Measurements from ENCODE around the gene TXNRD3. TPM values are rescaled to one million over a fixed set of nuclear protein-coding genes. Genes with fewer than 3 reads are reported as not detected.

TXNRD3 gene
- total RNA-seq = 10 to 100 TPM; 18.9 to 19.0 TPM
- 1 to 10 TPM; 7.4 to 7.6 TPM for polyA plus RNA-seq (ENCODE audit: insufficient read length in 2 of 2)
- long read RNA-seq, donor 1, partial matches to known transcripts = 143 of 148 reads
- long read RNA-seq, donor 1, other reads (novel, unspliced or antisense) = 5 of 148 reads
- long read RNA-seq, donor 2, partial matches to known transcripts = 0 of 2 reads
- long read RNA-seq, donor 2, other reads (novel, unspliced or antisense) = 0 of 2 reads
- long read RNA-seq, donor 3 = 0 reads
- long read RNA-seq, donor 4, partial matches to known transcripts = 85 of 90 reads
- long read RNA-seq, donor 4, other reads (novel, unspliced or antisense) = 0 of 90 reads

- H3K9me3 ChIP-seq (ENCODE audit: control insufficient read depth, insufficient read depth, low read length) = no peaks in the 10 kb centered on the region
- peaks cover 5% of the 10 kb centered on the region for H3K4me1 ChIP-seq (ENCODE audit: control insufficient read depth, insufficient read depth, low read length)
- peak in 5 of 6 donors; percentile 52 to 94 (median 67) for DNase-seq (ENCODE audit: low read depth in 4 of 6, low spot score in 6 of 6)
- H3K27ac ChIP-seq (ENCODE audit: low read depth, low read length) = no peak within 1 kb of the TSS
- H3K4me3 ChIP-seq (ENCODE audit: low read depth, low read length) = peak within 1 kb of the TSS; percentile 39
- WGBS (ENCODE audit: insufficient coverage) = under 1% methylated on average over 99 of the region's 102 CpGs
- H3K36me3 ChIP-seq (ENCODE audit: control insufficient read depth, insufficient read depth, low read length) = no peaks in the 10 kb centered on the region
- H3K27me3 ChIP-seq (ENCODE audit: control insufficient read depth, insufficient read depth, low read length) = no peaks in the 10 kb centered on the region
Observed at GRCh38 chr3:126654571-126655383, at the start of gene TXNRD3. TSS of gene TXNRD3 (minus strand) at chr3:126655124.

DNA sequence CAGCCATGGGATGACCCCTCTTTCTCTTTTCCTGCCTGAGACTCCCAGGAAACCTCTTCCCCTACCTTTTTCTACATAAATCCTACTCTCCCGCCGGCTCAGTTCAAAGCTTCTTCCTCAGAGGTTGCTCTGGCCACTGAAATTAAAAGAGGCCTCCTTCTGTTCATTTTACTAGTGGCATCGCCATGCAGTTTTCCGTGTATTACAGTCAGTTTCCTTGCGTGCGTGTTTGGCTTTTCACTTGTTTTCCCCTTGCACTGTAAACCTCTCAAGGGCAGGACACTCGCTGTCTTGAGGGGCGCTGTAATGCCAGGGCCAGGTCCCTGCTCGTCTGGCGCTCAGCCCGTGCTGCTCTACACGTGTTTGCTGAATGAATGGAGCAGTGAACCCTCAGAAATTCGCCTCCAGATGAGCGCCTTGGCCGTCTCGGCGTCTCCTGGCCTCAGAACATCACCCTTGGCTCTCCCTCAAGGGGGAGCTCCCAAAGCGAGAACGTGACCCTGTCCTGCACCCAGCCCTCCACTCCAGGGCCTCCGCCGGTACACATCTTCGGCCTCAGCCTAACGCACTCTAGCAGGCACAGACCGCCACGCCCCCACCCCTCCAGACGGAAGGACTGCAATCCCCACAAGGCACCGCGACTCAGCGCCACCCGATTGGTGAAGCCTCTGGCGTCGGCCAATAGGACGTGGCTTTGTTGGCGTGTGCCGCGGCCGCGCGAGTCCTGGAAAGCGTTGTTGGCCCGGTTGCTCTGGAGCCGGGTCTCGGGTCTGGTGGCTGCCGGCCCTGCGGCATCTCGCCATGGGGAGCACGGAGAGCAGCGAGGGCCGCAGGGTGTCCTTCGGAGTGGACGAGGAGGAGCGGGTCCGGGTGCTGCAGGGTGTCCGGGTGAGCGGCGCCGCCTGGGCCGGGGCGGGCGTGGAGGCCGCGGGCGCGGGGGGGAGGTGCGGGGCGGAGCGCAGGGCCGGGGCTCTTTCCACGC lies 48.9 kb upstream of the TXNRD3 start, which contains the start of gene CHCHD6:
CHCHD6 (plus strand) TSS at position 729 of the 982 bp plus-strand sequence; CDS start at position 802, 73 bp downstream.
- DNase-seq (ENCODE audit: low read depth in 4 of 6, low spot score in 6 of 6) = peak; percentile 92 to 98 (median 94)
- Histone ChIP-seq H3K9me3 (ENCODE audit: control insufficient read depth, insufficient read depth, low read length) (no peaks in the 10 kb centered on the region), H3K27ac (ENCODE audit: low read depth, low read length) (no peak within 1 kb of the TSS), H3K36me3 (ENCODE audit: control insufficient read depth, insufficient read depth, low read length) (peaks cover 6% of the 10 kb centered on the region), H3K4me3 (ENCODE audit: low read depth, low read length) (peak within 1 kb of the TSS; percentile 70), H3K27me3 (ENCODE audit: control insufficient read depth, insufficient read depth, low read length) (no peaks in the 10 kb centered on the region), H3K4me1 (ENCODE audit: control insufficient read depth, insufficient read depth, low read length) (peaks cover 15% of the 10 kb centered on the region)
- under 1% methylated on average over 69 of the region's 69 CpGs for WGBS (ENCODE audit: insufficient coverage)

DNA sequence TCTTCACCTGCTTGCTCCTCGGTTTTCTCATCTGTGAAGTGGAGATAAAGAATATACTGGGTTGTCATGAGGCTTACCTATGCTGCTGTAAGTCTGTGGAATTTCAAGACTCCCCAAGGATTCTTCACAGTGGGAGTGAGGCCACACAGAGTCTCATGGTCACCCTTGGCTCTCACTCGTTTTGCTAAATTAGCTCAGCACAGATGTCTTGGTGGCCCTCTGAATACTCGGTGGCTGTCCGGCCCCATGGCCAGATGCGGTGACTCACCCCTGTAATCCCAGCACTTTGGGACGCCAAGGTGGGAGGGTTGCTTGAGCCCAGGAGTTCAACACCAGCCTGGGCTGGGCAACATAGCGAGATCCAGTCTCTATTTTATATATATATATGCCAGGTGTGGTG lies 44.1 kb upstream of the TXNRD3 start:
- WGBS (ENCODE audit: insufficient coverage) = 71% methylated on average over 1 of the region's 7 CpGs
- DNase-seq (ENCODE audit: low read depth in 4 of 6, low spot score in 6 of 6) = no peak
- Histone ChIP-seq H3K36me3 (ENCODE audit: control insufficient read depth, insufficient read depth, low read length) (no peaks in the 10 kb centered on the region), H3K9me3 (ENCODE audit: control insufficient read depth, insufficient read depth, low read length) (no peaks in the 10 kb centered on the region), H3K27ac (ENCODE audit: low read depth, low read length) (no peak overlapping the region), H3K27me3 (ENCODE audit: control insufficient read depth, insufficient read depth, low read length) (no peaks in the 10 kb centered on the region), H3K4me3 (ENCODE audit: low read depth, low read length) (no peak overlapping the region), H3K4me1 (ENCODE audit: control insufficient read depth, insufficient read depth, low read length) (peaks cover 8% of the 10 kb centered on the region)

DNA sequence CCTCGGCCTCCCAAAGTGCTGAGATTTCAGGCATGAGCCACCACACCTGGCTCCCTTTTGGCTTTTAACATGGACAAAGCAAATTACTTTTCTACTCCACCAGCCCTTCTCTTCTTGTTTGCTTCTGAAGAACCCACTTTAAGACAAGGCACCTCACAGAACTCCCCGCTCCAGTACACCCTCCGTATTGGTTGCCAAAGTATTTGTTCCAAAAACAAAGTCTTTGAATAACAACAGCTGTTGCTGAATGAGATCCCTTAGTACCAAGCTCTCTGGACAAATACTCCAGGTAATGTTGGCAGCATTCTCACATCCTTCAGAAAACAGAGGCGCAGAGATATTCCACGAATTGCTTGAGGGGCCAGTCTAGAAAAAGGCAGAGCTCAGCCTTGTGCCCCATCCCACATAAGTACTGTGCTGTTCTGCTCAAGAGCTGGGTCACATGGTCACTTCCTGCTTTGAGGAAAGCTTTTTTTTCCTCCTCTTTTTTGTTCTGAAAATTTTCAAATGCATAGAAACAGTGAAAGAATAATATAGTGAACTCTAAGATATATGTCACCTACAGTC lies 41.9 kb upstream of the TXNRD3 start:
- no peaks in the 10 kb centered on the region for H3K4me1 ChIP-seq (ENCODE audit: control insufficient read depth, insufficient read depth, low read length)
- H3K36me3 ChIP-seq (ENCODE audit: control insufficient read depth, insufficient read depth, low read length) = no peaks in the 10 kb centered on the region
- no peak for DNase-seq (ENCODE audit: low read depth in 4 of 6, low spot score in 6 of 6)
- no peaks in the 10 kb centered on the region for H3K9me3 ChIP-seq (ENCODE audit: control insufficient read depth, insufficient read depth, low read length)
- WGBS (ENCODE audit: insufficient coverage) = 74% methylated on average over 5 of the region's 5 CpGs
- H3K27me3 ChIP-seq (ENCODE audit: control insufficient read depth, insufficient read depth, low read length) = no peaks in the 10 kb centered on the region
- no peak overlapping the region for H3K4me3 ChIP-seq (ENCODE audit: low read depth, low read length)
- no peak overlapping the region for H3K27ac ChIP-seq (ENCODE audit: low read depth, low read length)

DNA sequence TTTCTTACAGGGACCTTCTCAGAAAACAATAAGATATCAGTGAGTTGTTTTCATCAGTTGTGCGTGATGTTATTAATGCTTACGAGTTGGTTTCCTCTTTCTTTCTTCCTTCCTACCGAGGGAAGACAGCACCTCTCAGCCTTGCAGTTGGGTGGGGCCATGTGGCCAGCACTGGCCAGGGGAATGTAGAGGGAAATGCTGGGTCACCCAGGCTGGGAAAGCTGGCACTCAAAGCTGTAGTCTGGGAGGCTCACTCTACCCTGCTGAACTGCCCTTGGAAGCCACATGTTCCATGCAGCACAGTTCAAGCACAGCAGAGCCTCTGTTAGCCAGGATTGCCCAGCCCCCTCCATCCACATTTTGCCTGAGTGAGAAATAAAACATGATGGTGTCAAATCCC lies 39.0 kb upstream of the TXNRD3 start:
- DNase-seq (ENCODE audit: low read depth in 4 of 6, low spot score in 6 of 6) = no peak
- Histone ChIP-seq H3K4me3 (ENCODE audit: low read depth, low read length) (no peak overlapping the region), H3K4me1 (ENCODE audit: control insufficient read depth, insufficient read depth, low read length) (no peaks in the 10 kb centered on the region), H3K27me3 (ENCODE audit: control insufficient read depth, insufficient read depth, low read length) (no peaks in the 10 kb centered on the region), H3K27ac (ENCODE audit: low read depth, low read length) (no peak overlapping the region), H3K36me3 (ENCODE audit: control insufficient read depth, insufficient read depth, low read length) (no peaks in the 10 kb centered on the region), H3K9me3 (ENCODE audit: control insufficient read depth, insufficient read depth, low read length) (no peaks in the 10 kb centered on the region)
- WGBS (ENCODE audit: insufficient coverage) = no CpG with 5 or more reads among the region's 3 CpGs

DNA sequence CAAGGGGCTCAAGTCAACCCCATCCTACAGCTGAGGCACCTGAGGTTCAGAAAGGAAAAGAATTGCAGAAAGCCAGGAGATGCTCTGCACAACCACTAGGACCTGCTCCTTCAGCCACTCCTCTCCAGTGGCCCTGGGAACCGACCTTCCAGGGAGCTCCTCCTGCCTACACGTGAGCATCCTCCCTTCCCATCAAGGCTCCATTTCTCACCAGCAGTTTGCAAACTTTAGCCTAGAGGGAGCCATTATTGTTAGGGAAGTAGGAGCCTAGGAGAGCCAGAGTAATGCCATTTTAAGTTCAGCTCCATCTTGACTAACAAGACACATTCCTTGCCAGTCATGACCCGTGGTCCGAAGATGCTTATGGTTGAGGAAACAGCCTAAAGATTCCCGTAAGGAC lies 37.9 kb upstream of the TXNRD3 start:
- no peak for DNase-seq (ENCODE audit: low read depth in 4 of 6, low spot score in 6 of 6)
- H3K27ac ChIP-seq (ENCODE audit: low read depth, low read length) = no peak overlapping the region
- H3K4me1 ChIP-seq (ENCODE audit: control insufficient read depth, insufficient read depth, low read length) = no peaks in the 10 kb centered on the region
- no peaks in the 10 kb centered on the region for H3K36me3 ChIP-seq (ENCODE audit: control insufficient read depth, insufficient read depth, low read length)
- 100% methylated on average over 1 of the region's 5 CpGs for WGBS (ENCODE audit: insufficient coverage)
- no peak overlapping the region for H3K4me3 ChIP-seq (ENCODE audit: low read depth, low read length)
- no peaks in the 10 kb centered on the region for H3K27me3 ChIP-seq (ENCODE audit: control insufficient read depth, insufficient read depth, low read length)
- no peaks in the 10 kb centered on the region for H3K9me3 ChIP-seq (ENCODE audit: control insufficient read depth, insufficient read depth, low read length)

GRCh38 chr3:126691765-126692164 lies 36.8 kb upstream of the TXNRD3 start:
- DNase-seq (ENCODE audit: low read depth in 4 of 6, low spot score in 6 of 6) = no peak
- no peaks in the 10 kb centered on the region for H3K27me3 ChIP-seq (ENCODE audit: control insufficient read depth, insufficient read depth, low read length)

DNA sequence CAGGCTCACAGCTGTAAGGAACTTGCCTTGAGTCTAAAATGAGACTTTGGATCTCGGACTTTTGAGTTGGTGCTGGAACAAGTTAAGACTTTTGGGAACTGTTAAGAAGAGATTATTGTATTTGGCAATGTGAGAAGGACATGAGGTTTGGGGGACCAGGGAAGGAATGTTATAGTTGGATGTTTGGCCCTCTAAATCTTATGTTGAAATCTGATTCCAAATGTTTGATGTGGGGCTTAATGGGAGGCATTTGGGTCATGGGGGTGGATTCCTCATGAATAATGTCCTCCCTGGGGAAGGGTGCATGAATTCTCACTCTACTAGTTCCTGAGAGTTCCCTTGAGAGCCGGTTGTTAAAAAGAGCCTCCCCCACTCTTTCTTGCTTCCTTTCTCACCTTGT lies 30.6 kb upstream of the TXNRD3 start:
- Histone ChIP-seq H3K4me1 (ENCODE audit: control insufficient read depth, insufficient read depth, low read length) (peaks cover 18% of the 10 kb centered on the region), H3K36me3 (ENCODE audit: control insufficient read depth, insufficient read depth, low read length) (no peaks in the 10 kb centered on the region), H3K27me3 (ENCODE audit: control insufficient read depth, insufficient read depth, low read length) (no peaks in the 10 kb centered on the region), H3K9me3 (ENCODE audit: control insufficient read depth, insufficient read depth, low read length) (no peaks in the 10 kb centered on the region), H3K27ac (ENCODE audit: low read depth, low read length) (peak overlapping the region; percentile 1), H3K4me3 (ENCODE audit: low read depth, low read length) (no peak overlapping the region)
- peak in 1 of 6 donors; percentile 50 for DNase-seq (ENCODE audit: low read depth in 4 of 6, low spot score in 6 of 6)
- 73% methylated on average over 1 of the region's 2 CpGs for WGBS (ENCODE audit: insufficient coverage)

More at GRCh38 chr3:126691765-126692164, 36.8 kb upstream of the TXNRD3 start:
- no peak overlapping the region for H3K27ac ChIP-seq (ENCODE audit: low read depth, low read length)
- no peaks in the 10 kb centered on the region for H3K4me1 ChIP-seq (ENCODE audit: control insufficient read depth, insufficient read depth, low read length)
- no CpG with 5 or more reads among the region's 4 CpGs for WGBS (ENCODE audit: insufficient coverage)
- no peak overlapping the region for H3K4me3 ChIP-seq (ENCODE audit: low read depth, low read length)
- no peaks in the 10 kb centered on the region for H3K9me3 ChIP-seq (ENCODE audit: control insufficient read depth, insufficient read depth, low read length)
- no peaks in the 10 kb centered on the region for H3K36me3 ChIP-seq (ENCODE audit: control insufficient read depth, insufficient read depth, low read length)

- Histone ChIP-seq H3K27me3 (ENCODE audit: control insufficient read depth, insufficient read depth, low read length) (no peaks in the 10 kb centered on the region), H3K4me1 (ENCODE audit: control insufficient read depth, insufficient read depth, low read length) (peaks cover 19% of the 10 kb centered on the region), H3K36me3 (ENCODE audit: control insufficient read depth, insufficient read depth, low read length) (no peaks in the 10 kb centered on the region), H3K4me3 (ENCODE audit: low read depth, low read length) (no peak overlapping the region), H3K27ac (ENCODE audit: low read depth, low read length) (peak overlapping the region; percentile 1), H3K9me3 (ENCODE audit: control insufficient read depth, insufficient read depth, low read length) (no peaks in the 10 kb centered on the region)
- WGBS (ENCODE audit: insufficient coverage) = 96% methylated on average over 2 of the region's 3 CpGs
- no peak for DNase-seq (ENCODE audit: low read depth in 4 of 6, low spot score in 6 of 6)
Observed at GRCh38 chr3:126685021-126685420, 30.1 kb upstream of the TXNRD3 start.

Data from spinal cord (tissue), 10 donors.